GM12892 (cell line): ENCODE results near the gene CD46.

Experiments
- POLR2A ChIP-seq: IDR thresholded peaks from 2 replicates; pipeline ENCODE4 v1.6.1; 2011; ENCODE audit warnings: low read depth, low read length, control low read depth
- POLR2AphosphoS5 ChIP-seq: IDR thresholded peaks from 2 replicates; pipeline ENCODE4 v1.6.1; 2011; ENCODE audit warnings: low read depth, low read length, control low read depth
- TAF1 ChIP-seq: IDR thresholded peaks from 2 replicates; pipeline ENCODE4 v1.6.1; 2011; ENCODE audit warnings: low read depth, mild to moderate bottlenecking, control low read depth, low read length, borderline replicate concordance

DNA sequence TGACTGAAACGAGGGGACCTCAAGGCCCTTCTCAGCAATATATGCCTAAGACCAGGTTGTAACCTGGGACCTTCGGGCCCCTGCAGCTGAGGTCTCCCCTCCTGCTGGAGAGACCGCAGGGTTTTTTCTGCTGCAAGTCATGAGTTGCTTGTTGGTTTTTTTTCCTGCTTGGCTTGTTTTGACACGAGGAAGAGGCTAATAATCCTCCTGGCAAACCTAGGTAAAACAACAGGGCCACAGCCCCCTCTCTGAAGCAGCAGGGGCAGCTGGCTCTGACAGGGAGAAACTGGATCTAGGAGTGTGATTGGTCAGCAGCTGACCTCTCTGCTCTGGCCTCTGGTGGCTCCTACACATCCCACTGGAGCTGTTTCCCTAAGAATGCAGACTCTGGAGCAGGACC, 90.0 kb downstream of the CD46 start:
- TF ChIP-seq POLR2A (no peak), POLR2AphosphoS5 (no peak), TAF1 (no peak)
